Activated naive CD8-positive, alpha-beta T cell treated with anti-CD3 and anti-CD28 coated beads for 36 hours (primary cell): ENCODE results near the gene SPOCK2. TPM values are rescaled to one million over a fixed set of nuclear protein-coding genes. Genes with fewer than 3 reads are reported as not detected.

Experiments
- DNase-seq: peaks from one replicate; pipeline ENCODE4 v3.0.0; 2021
- H3K27ac Mint-ChIP-seq: one replicate; pipeline ENCODE4 v1.8.0; 2022; ENCODE audit warnings: mild to moderate bottlenecking, moderate library complexity, mixed read lengths
- H3K27me3 Mint-ChIP-seq: one replicate; pipeline ENCODE4 v1.8.0; 2022; ENCODE audit warnings: mild to moderate bottlenecking, mixed read lengths
- H3K36me3 Mint-ChIP-seq: one replicate; pipeline ENCODE4 v1.8.0; 2021; ENCODE audit warnings: mild to moderate bottlenecking, mixed read lengths
- H3K4me1 Mint-ChIP-seq: one replicate; pipeline ENCODE4 v1.8.0; 2021; ENCODE audit warnings: mixed read lengths
- H3K4me3 Mint-ChIP-seq: one replicate; pipeline ENCODE4 v1.8.0; 2022; ENCODE audit warnings: mild to moderate bottlenecking, moderate library complexity, mixed read lengths
- H3K9me3 Mint-ChIP-seq: one replicate; pipeline ENCODE4 v1.8.0; 2022; ENCODE audit warnings: mixed read lengths
- total RNA-seq, 2 experiments: library from RNA; stranded (reverse); gene quantifications; one replicate each; pipeline ENCODE4 v1.2.3, GENCODE V29; 2021

The SPOCK2 gene
- total RNA-seq, 2 experiments from 2014 or later, result 136 to 142 TPM

- H3K27ac Mint-ChIP-seq, result peak overlapping the region; percentile 87
- peak; percentile 69 for DNase-seq
- peaks cover 61% of the 10 kb centered on the region for H3K4me1 Mint-ChIP-seq
- H3K27me3 Mint-ChIP-seq, result peaks cover 6% of the 10 kb centered on the region
- peak overlapping the region; percentile 92 for H3K4me3 Mint-ChIP-seq
- H3K36me3 Mint-ChIP-seq, result peaks cover 38% of the 10 kb centered on the region
- no peaks in the 10 kb centered on the region for H3K9me3 Mint-ChIP-seq
Observed at GRCh38 chr10:72086466-72087391, 1.6 kb downstream of the SPOCK2 start.

- H3K27ac Mint-ChIP-seq, result peak overlapping the region; percentile 88
- no peaks in the 10 kb centered on the region for H3K9me3 Mint-ChIP-seq
- peak overlapping the region; percentile 92 for H3K4me3 Mint-ChIP-seq
- peaks cover 41% of the 10 kb centered on the region for H3K36me3 Mint-ChIP-seq
- peaks cover 65% of the 10 kb centered on the region for H3K4me1 Mint-ChIP-seq
- peaks cover 6% of the 10 kb centered on the region for H3K27me3 Mint-ChIP-seq
- DNase-seq, result no peak
Observed at GRCh38 chr10:72085864-72086465, 2.4 kb downstream of the SPOCK2 start.

DNA sequence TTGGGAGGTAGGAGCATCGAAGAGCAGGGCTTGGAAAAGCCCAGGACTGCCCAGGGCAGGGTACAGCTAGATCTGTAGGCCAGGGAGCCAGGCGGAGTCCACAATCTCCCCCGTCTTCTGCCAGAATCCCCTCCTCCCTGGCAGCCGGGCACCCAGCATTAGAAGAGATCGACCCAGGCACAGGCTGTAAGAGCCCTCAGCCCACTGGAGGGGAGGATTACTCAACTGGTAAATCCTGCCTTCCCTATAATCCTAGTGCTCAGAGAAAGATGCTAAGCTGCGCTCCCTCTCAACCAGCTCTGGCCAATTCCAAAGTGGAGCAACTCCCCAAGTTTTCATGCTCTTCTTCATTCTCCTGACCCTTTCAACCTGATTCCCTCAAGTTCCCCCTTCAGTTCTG is 3.2 kb downstream of the SPOCK2 start:
- Mint-ChIP-seq H3K36me3 (peaks cover 44% of the 10 kb centered on the region), H3K4me1 (peaks cover 69% of the 10 kb centered on the region), H3K9me3 (no peaks in the 10 kb centered on the region), H3K27me3 (peaks cover 6% of the 10 kb centered on the region), H3K4me3 (peak overlapping the region; percentile 92), H3K27ac (peak overlapping the region; percentile 88)
- DNase-seq, result no peak

DNA sequence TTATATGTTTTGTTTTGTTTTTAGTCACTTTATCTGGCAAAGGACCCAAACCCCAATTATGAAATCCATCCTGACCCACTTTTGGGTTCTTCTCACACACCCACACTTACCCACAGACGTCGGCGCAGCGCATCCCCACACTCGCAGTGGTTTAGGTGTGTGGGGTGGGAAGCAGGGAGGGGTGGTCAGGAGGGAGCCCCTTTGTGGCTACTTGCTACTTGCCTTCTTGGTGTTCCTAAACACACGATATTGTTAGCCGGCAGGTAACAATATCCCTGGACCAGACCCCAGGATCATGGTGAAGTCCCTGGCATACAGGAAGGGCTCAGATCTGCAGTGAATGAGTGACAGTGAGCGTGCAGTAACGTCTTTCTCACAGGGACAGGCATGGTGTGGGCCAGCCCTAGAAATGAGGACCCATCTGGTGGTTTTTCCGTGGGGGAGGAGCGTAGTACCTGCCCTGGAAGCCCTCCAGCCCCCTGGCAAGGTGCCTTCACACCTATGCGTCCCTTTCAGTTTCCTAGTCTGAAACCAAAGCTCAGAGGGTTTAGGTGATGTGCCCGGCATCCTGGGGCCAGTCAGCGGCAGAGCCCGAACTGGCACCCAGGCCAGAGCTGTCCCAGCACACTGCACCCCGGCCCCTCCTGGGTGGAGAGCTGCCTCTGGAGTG is 4.4 kb downstream of the SPOCK2 start:
- peaks cover 45% of the 10 kb centered on the region for H3K36me3 Mint-ChIP-seq
- no peaks in the 10 kb centered on the region for H3K9me3 Mint-ChIP-seq
- H3K4me3 Mint-ChIP-seq, result peak overlapping the region; percentile 92
- H3K27me3 Mint-ChIP-seq, result peaks cover 6% of the 10 kb centered on the region
- DNase-seq, result peak; percentile 80
- peaks cover 72% of the 10 kb centered on the region for H3K4me1 Mint-ChIP-seq
- peak overlapping the region; percentile 88 for H3K27ac Mint-ChIP-seq

DNA sequence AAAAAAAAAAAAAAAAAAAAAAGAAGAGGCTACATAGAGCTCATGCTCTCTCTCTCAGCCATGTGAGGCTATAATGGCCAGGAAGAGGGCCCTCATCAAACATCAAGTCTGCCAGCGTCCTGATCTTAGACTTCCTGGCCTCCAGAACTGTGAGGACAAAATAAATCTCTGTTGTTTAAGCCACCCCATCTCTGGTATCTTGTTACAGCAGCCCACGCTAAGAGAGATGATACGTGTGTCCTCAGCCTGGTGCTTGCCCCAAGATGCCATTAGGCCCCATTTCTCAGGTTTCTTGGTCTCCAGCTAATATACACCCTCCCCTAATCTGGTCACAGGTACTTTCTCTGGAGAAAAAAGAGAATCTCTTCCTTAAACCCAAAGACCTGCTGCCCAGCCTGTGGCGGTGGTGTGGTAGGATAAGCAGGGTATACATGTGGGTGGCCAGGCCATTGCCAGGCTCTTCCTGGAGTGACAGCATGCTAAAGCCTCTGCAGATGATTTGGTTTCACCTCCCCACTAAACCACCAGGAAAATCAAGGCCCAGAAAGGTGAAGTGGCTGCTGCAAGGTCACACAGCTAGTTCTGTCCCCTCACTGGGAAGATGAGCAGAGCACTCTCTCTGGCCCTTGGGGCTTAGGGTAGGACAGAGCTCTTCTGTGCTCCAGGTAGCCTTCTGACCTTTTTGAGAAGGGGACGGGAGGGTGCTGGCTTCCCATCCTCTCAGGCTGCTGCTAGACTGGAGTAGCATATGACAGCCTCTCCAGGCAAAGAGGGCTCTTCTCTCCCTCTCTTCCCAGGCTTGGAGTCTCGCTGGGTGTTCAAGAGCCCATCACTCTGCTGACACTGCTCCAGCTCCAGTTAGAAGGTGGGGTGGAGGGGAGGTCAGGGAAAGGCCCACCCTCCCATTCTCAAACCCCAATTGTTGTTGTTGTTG is 5.2 kb downstream of the SPOCK2 start:
- Mint-ChIP-seq H3K4me1 (peaks cover 73% of the 10 kb centered on the region), H3K27ac (peak overlapping the region; percentile 88), H3K9me3 (no peaks in the 10 kb centered on the region), H3K27me3 (peaks cover under 1% of the 10 kb centered on the region), H3K36me3 (peaks cover 48% of the 10 kb centered on the region), H3K4me3 (peak overlapping the region; percentile 92)
- DNase-seq, result no peak

DNA sequence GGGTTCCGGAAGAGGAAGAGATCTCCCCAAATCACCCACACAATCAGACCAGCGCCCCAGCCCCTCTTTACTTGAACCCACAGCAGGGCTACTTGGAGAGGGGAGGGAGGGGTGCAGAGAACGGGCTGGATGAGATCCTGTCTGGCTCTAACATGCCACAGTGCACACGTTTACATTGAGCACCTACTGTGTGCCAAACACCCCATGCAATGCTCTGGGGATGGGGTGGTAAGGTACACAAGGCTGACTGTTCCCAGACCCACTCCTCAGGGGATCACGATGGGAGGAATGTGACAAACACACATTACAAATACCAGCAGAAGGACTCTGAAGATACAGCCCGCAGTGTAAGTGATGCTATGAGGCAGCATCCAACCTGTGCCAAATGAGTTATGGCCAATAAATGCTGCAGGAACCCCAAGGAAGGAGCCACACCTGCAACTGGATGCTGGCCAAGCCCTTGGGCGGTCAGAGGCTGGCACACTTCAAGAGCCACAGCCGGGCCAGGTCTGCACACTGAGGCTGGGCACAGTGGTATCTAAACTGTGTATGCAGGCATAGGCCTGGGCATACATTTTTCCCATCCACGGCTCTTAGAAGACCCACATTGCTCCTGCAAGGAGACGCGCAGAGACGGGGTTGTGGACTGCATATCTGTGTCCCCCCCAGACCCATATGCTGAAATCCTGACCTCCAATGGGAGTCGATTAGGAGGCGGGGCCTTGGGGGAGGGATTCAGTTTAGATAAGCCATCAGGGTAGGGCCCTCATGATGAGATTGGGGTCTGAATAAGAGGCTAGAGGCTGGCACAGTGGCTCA is 6.4 kb downstream of the SPOCK2 start:
- Mint-ChIP-seq H3K9me3 (no peaks in the 10 kb centered on the region), H3K27me3 (no peaks in the 10 kb centered on the region), H3K4me1 (peaks cover 83% of the 10 kb centered on the region), H3K27ac (peak overlapping the region; percentile 95), H3K36me3 (peaks cover 56% of the 10 kb centered on the region), H3K4me3 (peak overlapping the region; percentile 60)
- DNase-seq, result no peak

DNA sequence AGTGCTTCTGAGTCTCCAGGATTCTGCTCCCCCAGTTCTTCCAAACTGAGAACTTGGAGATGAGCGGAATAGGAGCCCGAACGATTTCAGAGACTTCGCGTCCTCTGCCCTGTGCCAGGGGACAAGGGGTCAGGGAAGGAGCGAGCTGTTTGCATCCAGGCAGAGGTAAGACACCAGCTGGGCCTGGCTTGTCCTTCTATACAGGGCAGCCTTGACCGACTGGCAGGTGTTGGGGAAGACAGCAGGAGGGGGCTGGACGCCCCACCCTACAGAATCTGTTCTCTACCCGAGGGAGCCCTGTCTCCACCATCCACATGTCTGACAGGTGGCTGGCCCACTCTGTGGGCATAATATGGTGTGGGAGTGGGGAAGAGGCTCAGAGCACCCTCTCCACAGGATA is 7.1 kb downstream of the SPOCK2 start:
- no peaks in the 10 kb centered on the region for H3K27me3 Mint-ChIP-seq
- peaks cover 88% of the 10 kb centered on the region for H3K4me1 Mint-ChIP-seq
- H3K4me3 Mint-ChIP-seq, result peak overlapping the region; percentile 60
- no peaks in the 10 kb centered on the region for H3K9me3 Mint-ChIP-seq
- peaks cover 48% of the 10 kb centered on the region for H3K36me3 Mint-ChIP-seq
- no peak for DNase-seq
- peak overlapping the region; percentile 95 for H3K27ac Mint-ChIP-seq

DNA sequence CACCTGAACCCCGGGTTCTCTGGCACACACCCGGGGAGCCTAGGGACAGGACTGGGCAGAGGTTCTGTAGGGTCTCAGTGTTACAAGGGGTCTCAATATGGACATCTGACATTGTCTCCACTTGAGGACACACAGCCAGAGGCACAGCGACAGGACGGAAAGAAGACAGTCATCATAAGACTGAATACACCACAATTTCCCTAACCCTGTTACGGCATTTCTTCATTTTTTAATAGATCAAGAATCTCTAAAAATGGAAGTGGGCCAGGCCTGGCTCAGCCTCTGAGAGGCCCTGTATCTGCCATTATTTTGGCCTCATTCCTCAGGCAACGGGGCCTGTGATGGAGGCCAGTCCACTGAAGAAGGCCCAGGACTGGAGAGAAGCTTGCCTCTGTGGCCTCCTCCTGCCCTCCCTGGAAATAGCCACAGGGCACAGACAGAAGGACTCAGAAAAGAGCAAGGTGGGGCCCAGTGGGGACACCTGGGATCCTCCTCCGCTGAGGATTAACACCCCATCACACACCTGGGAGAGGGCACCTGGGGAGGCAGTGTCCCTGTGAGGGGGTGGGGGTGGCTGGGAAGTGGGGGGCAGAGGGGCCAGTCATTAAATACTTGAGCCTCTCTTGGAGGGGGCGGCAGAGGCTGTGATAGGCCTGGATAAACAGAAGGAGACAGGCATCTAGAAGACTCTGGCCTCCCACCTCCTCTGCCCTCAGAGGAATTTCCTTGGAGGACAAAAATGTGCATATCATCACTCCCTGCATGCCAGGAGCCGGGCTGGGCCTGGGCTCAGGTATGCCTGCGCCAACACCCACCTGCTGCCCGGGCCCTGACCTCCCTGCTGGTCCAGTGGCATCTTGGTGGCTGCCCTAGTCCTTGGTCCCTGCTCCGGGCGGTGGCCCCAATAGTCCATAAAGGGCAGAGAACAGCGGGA is 8.0 kb downstream of the SPOCK2 start:
- no peak for DNase-seq
- no peaks in the 10 kb centered on the region for H3K9me3 Mint-ChIP-seq
- H3K4me3 Mint-ChIP-seq, result peak overlapping the region; percentile 58
- H3K4me1 Mint-ChIP-seq, result peaks cover 90% of the 10 kb centered on the region
- peaks cover 43% of the 10 kb centered on the region for H3K36me3 Mint-ChIP-seq
- peak overlapping the region; percentile 95 for H3K27ac Mint-ChIP-seq
- no peaks in the 10 kb centered on the region for H3K27me3 Mint-ChIP-seq

DNA sequence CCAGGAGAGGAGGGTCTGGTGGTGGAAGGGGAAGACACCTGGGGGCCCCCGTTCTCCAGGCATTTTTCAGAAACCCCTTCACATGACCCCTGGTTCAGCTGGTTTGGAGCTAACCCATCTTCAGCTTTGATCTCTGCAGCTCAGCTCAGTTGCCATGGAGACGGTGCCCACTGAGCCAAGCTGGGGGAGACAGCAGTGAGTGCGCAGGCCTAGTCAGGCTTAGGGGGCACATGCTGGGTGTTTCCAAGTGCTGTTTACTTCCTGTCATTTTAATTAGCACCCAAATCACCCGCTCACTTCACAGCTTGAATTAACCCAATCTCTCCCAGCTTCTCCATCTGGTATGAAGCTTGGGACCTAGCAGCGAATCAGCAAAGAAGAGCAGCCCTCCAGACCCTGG is 9.0 kb downstream of the SPOCK2 start:
- Mint-ChIP-seq H3K27me3 (no peaks in the 10 kb centered on the region), H3K4me1 (peaks cover 91% of the 10 kb centered on the region), H3K9me3 (no peaks in the 10 kb centered on the region), H3K36me3 (peaks cover 38% of the 10 kb centered on the region), H3K4me3 (peak overlapping the region; percentile 57), H3K27ac (peak overlapping the region; percentile 95)
- DNase-seq, result peak; percentile 80

GRCh38 chr10:72077275-72077990 is 10.9 kb downstream of the SPOCK2 start:
- DNase-seq, result no peak
- no peaks in the 10 kb centered on the region for H3K9me3 Mint-ChIP-seq
- peak overlapping the region; percentile 94 for H3K27ac Mint-ChIP-seq
- peaks cover 41% of the 10 kb centered on the region for H3K36me3 Mint-ChIP-seq
- peak overlapping the region; percentile 71 for H3K4me3 Mint-ChIP-seq
- H3K27me3 Mint-ChIP-seq, result no peaks in the 10 kb centered on the region
- peaks cover 89% of the 10 kb centered on the region for H3K4me1 Mint-ChIP-seq

- H3K9me3 Mint-ChIP-seq, result no peaks in the 10 kb centered on the region
- H3K36me3 Mint-ChIP-seq, result peaks cover 47% of the 10 kb centered on the region
- H3K4me3 Mint-ChIP-seq, result no peak overlapping the region
- no peaks in the 10 kb centered on the region for H3K27me3 Mint-ChIP-seq
- no peak for DNase-seq
- peak overlapping the region; percentile 94 for H3K27ac Mint-ChIP-seq
- H3K4me1 Mint-ChIP-seq, result peaks cover 85% of the 10 kb centered on the region
Observed at GRCh38 chr10:72076756-72077155, 11.6 kb downstream of the SPOCK2 start.

- Mint-ChIP-seq H3K4me1 (peaks cover 83% of the 10 kb centered on the region), H3K27me3 (no peaks in the 10 kb centered on the region), H3K36me3 (peaks cover 51% of the 10 kb centered on the region), H3K4me3 (peak overlapping the region; percentile 69), H3K9me3 (no peaks in the 10 kb centered on the region), H3K27ac (peak overlapping the region; percentile 94)
- DNase-seq, result peak; percentile 57
Observed at GRCh38 chr10:72075376-72076115, 12.8 kb downstream of the SPOCK2 start.
